ENCODE data around the gene PES1. TPM values are rescaled to one million over a fixed set of nuclear protein-coding genes. Genes with fewer than 3 reads are reported as not detected.

PES1 gene
- 54.9 and 189 TPM in 2 replicates for total RNA-seq (ENCODE audit: low replicate concordance)

GRCh38 chr22:30591588-30592359 is at the start of gene PES1:
Gene PES1 (minus strand): TSS chr22:30591910. CDS start chr22:30591833, 77 bp downstream.
- peak within 1 kb of the TSS; percentile 98 for H3K4me3 ChIP-seq (ENCODE audit: low read depth, low read length)
- no peak for TF ChIP-seq CTCF (IDR thresholded peaks at IDR 0.05; ENCODE audit: insufficient read depth, low read length)
- DNase-seq (ENCODE audit: low read depth) = peak; percentile 99

GRCh38 chr22:30640839-30641430 is 49.2 kb upstream of the PES1 start:
- TF ChIP-seq CTCF (IDR thresholded peaks at IDR 0.05; ENCODE audit: insufficient read depth, low read length) = no peak
- no peak for DNase-seq (ENCODE audit: low read depth)
- H3K4me3 ChIP-seq (ENCODE audit: low read depth, low read length) = no peak overlapping the region

GRCh38 chr22:30640361-30640760 is 48.7 kb upstream of the PES1 start:
- H3K4me3 ChIP-seq (ENCODE audit: low read depth, low read length) = no peak overlapping the region
- no peak for DNase-seq (ENCODE audit: low read depth)
- TF ChIP-seq CTCF (IDR thresholded peaks at IDR 0.05; ENCODE audit: insufficient read depth, low read length) = no peak

GRCh38 chr22:30637701-30638114 is 46.0 kb upstream of the PES1 start:
- TF ChIP-seq CTCF (IDR thresholded peaks at IDR 0.05; ENCODE audit: insufficient read depth, low read length) = no peak
- peak; percentile 16 for DNase-seq (ENCODE audit: low read depth)
- H3K4me3 ChIP-seq (ENCODE audit: low read depth, low read length) = peak overlapping the region; percentile 81

GRCh38 chr22:30636226-30637077 is 44.7 kb upstream of the PES1 start:
- TF ChIP-seq CTCF (IDR thresholded peaks at IDR 0.05; ENCODE audit: insufficient read depth, low read length) = no peak
- DNase-seq (ENCODE audit: low read depth) = peak; percentile 7
- H3K4me3 ChIP-seq (ENCODE audit: low read depth, low read length) = peak overlapping the region; percentile 81

GRCh38 chr22:30635273-30636225 is 43.8 kb upstream of the PES1 start, which contains the start of gene SLC35E4:
Gene SLC35E4 (plus strand): TSS chr22:30635781. CDS start chr22:30636451, 670 bp downstream.
- H3K4me3 ChIP-seq (ENCODE audit: low read depth, low read length) = peak within 1 kb of the TSS; percentile 81
- peak; percentile 42 for TF ChIP-seq CTCF (IDR thresholded peaks at IDR 0.05; ENCODE audit: insufficient read depth, low read length)
- peak; percentile 84 for DNase-seq (ENCODE audit: low read depth)

All from fibroblast of the aortic adventitia (primary cell).